ENCODE results near the gene ANKMY1.

The ANKMY1 gene

DNA sequence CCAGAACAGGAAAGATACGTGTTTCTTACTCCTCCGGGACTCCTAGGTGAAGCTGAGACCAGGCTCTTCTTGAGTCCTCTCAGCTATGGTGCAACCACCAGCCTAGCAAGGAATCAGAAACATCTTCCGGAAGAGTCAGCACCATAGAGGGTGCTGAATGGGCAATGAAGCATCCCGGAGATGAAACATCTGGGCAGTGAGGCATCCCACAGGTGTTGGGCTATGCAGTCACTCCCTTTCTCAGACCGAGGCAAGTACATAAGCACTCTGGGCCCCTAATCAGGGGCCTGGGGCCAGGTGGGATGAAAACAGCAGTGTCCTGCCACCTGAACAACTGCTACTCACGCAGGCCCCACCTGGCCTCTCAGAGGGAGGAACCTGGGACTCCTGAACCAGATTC lies 27.3 kb upstream of the ANKMY1 start:
- peak; percentile 65 for DNase-seq (ENCODE audit: low read depth)
- peak overlapping the region; percentile 84 for H3K4me3 ChIP-seq (ENCODE audit: low read depth, low read length)
- TF ChIP-seq, protein P1, sequence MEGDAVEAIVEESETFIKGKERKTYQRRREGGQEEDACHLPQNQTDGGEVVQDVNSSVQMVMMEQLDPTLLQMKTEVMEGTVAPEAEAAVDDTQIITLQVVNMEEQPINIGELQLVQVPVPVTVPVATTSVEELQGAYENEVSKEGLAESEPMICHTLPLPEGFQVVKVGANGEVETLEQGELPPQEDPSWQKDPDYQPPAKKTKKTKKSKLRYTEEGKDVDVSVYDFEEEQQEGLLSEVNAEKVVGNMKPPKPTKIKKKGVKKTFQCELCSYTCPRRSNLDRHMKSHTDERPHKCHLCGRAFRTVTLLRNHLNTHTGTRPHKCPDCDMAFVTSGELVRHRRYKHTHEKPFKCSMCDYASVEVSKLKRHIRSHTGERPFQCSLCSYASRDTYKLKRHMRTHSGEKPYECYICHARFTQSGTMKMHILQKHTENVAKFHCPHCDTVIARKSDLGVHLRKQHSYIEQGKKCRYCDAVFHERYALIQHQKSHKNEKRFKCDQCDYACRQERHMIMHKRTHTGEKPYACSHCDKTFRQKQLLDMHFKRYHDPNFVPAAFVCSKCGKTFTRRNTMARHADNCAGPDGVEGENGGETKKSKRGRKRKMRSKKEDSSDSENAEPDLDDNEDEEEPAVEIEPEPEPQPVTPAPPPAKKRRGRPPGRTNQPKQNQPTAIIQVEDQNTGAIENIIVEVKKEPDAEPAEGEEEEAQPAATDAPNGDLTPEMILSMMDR (IDR thresholded peaks at IDR 0.05; ENCODE audit: low read depth, low read length, missing control alignments): no peak

DNA sequence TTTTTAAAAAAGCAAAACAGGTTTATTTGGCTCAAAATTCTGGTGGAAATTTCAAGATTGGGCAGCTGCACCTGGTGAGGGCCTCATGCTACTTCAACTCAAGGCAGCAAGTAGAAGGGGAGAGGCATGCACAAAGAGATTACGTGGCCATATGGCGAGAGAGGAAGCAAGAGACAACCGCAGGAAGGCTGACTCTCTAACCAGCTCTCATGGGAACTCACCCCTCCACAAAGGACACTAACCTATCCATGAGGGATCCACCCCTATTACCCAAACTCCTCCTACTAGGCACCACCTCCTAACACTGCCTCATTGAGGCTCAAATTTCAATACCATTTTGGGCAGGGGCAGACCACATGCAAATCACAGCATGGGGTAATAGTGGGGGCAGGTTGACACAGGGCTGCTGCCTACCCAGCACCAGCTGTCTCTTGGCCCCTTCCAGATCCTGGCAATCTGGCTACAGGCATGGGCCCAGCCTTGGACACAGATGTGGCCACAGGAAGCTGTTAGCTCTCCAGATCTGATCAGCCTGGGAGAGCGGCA lies 26.8 kb upstream of the ANKMY1 start:
- TF ChIP-seq, protein P1 (IDR thresholded peaks at IDR 0.05; ENCODE audit: low read depth, low read length, missing control alignments): no peak
- DNase-seq (ENCODE audit: low read depth): peak; percentile 99
- H3K4me3 ChIP-seq (ENCODE audit: low read depth, low read length): peak overlapping the region; percentile 84

DNA sequence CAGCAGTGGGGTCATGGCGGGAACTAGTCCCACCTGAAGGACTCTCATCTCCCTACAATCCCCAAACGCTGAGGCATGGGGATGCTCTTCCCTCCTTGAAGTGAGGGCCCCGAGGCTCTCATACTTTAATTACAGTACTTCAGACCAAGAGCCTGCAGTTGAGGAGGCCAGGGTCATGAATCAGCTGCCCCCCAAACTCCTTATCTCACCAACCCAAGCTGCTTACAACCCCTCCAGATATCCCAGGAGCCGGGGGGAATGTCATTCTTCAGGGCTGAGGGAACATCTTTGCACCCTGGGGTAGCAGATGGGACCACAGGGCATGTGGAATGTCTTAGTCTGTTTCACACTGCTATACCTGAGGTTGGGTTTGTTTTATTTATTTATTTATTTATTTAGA lies 26.0 kb upstream of the ANKMY1 start:
- no peak overlapping the region; the same call in 1 of the 2 replicates for H3K4me3 ChIP-seq (ENCODE audit: low read depth, low read length)
- TF ChIP-seq, protein P1 (IDR thresholded peaks at IDR 0.05; ENCODE audit: low read depth, low read length, missing control alignments): no peak
- no peak for DNase-seq (ENCODE audit: low read depth)

DNA sequence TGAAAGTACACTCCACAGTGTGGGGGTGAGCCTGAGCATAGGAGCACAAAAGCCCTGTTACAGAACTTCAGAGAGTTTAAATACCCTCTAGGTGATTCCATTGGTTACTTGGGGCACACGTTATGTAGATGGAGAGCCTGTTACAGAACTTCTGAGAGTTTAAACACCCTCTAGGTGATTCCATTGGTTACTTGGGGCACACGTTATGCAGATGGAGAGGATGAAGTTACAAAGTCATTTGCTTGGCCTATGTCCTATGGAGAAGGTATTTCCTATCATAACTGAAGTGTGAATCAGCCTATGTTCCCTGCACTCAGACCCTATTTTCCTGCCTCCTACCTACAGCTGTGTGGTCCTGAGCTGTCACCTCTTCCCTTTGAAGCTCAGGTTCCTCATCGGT lies 25.0 kb upstream of the ANKMY1 start:
- no peak overlapping the region for H3K4me3 ChIP-seq (ENCODE audit: low read depth, low read length)
- DNase-seq (ENCODE audit: low read depth): no peak
- TF ChIP-seq, protein P1 (IDR thresholded peaks at IDR 0.05; ENCODE audit: low read depth, low read length, missing control alignments): no peak

GRCh38 chr2:240581811-240582210 lies 24.0 kb upstream of the ANKMY1 start:
- TF ChIP-seq, protein P1 (IDR thresholded peaks at IDR 0.05; ENCODE audit: low read depth, low read length, missing control alignments): no peak
- DNase-seq (ENCODE audit: low read depth): no peak
- no peak overlapping the region for H3K4me3 ChIP-seq (ENCODE audit: low read depth, low read length)

DNA sequence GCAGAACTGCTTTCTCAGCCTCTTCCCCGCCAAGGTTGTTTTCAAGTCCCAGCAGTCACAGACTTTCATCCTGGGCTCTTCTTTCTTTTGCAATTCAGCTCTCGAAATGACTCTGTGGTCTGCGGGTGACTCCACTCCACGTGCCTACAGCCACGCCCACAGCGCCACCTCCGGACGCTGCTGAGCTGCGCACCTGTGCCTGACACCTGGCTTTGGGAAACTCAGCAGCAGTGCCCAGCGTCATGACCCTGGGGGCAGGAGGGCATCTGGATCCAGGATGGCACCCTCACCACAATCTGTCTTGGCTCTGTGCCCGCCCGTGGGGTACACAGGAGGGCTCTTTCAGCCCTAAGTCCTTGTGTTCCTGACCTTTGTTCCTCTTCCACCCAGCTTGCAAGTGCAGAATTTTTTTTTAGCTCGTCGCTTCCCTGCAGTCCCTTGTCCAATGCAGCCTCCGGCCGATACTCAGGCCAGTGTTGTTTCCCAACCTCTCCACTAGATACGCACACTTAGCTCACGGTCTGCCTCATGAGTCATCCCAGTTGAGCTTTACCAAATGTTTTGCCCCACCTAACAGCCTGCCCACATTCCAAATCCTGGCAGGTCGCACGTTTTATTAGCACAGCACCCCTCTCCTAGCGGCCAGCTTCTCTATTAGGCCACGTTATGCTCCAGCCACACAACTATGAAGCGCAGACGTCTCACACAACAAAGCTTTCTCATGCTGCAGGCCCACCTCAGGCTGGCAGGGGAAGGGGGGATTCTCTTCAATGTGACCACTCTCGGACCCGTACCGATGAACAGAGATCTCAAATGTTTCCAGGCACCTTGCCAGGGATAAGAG lies 22.2 kb upstream of the ANKMY1 start:
- peak; percentile 81 for DNase-seq (ENCODE audit: low read depth)
- TF ChIP-seq, protein P1 (IDR thresholded peaks at IDR 0.05; ENCODE audit: low read depth, low read length, missing control alignments): peak; percentile 73
- no peak overlapping the region for H3K4me3 ChIP-seq (ENCODE audit: low read depth, low read length)

Data from GM12864 (cell line).